Pancreas (tissue), 10 donors: ENCODE results near the gene TMEM233. TPM values are rescaled to one million over a fixed set of nuclear protein-coding genes. Genes with fewer than 3 reads are reported as not detected.

ENCODE experiments used
- ATAC-seq, 4 donors: fragments of 200-7000 bp; cut with Tn5 transposase; one replicate each; pipeline versions ENCODE4 v1.8.0 to v1.9.1; 2020; ENCODE audit warnings: mild to moderate bottlenecking in 4 of 4, moderate library complexity in 4 of 4
- DNase-seq, 6 donors: peaks; one replicate each; pipeline ENCODE4 v3.0.0-alpha.2; 2020
- FAIRE-seq: peaks from 2 replicates; lab custom pipeline; 2012; peaks lifted over from hg19 to GRCh38; lab: Jason Lieb, UNC
- H3K27ac ChIP-seq, 4 donors: fragments of 200-600 bp; sonication (generic); 1 replicate in 3 of 4; 2 replicates in 1 of 4; pipeline versions ENCODE4 v1.5.0 to v1.8.0; 2020
- H3K27me3 ChIP-seq, 4 donors: fragments of 200-600 bp; one replicate each; pipeline ENCODE4 v1.8.0; 2021
- H3K36me3 ChIP-seq, 3 donors: fragments of 200-600 bp; sonication (generic) in 1 of 3; one replicate each; pipeline versions ENCODE4 v1.5.0 to v1.8.0; 2020 to 2021
- H3K4me1 ChIP-seq, 3 donors: fragments of 200-600 bp; one replicate each; pipeline ENCODE4 v1.8.0; 2021
- H3K4me3 ChIP-seq, 4 donors: fragments of 200-600 bp; sonication (generic) in 2 of 4; one replicate each; pipeline versions ENCODE4 v1.5.0 to v1.8.0; 2020 to 2021
- H3K9me3 ChIP-seq, 4 donors: fragments of 200-600 bp; one replicate each; pipeline ENCODE4 v1.8.0; 2021
- WGBS, 2 donors: extraction: QIAGEN DNeasy Blood & Tissue Kit; methylation state at CpG; one replicate each; pipeline ENCODE4 v1.1.7; 2013; 5-methylcytosine and 5-hydroxymethylcytosine counted together
- intact Hi-C, 3 donors: fragments of 100-400 bp; cut with DNase I; formaldehyde crosslinking; loops; one replicate each; pipeline versions ENCODE4 v1.11.1 to v1.14.2; 2022
- polyA plus RNA-seq, 2 donors: library from polyadenylated mRNA; stranded (reverse); fragments of 200-250 nt; gene quantifications; one replicate each; pipeline ENCODE4 v1.2.3, GENCODE V29; 2013
- total RNA-seq, 6 donors: library from RNA; stranded (reverse); fragmentation: NEBNext Ultra II Directional in 4 of 6; extraction: Animal tissue kit (Norgen Biotek cat#: 25700) in 4 of 6; gene quantifications; one replicate each; pipeline versions ENCODE4 v1.2.1 to v1.2.4, GENCODE V29; 2021 to 2023
- TF ChIP-seq, protein P1 (sequence below), 4 donors: fragments of 200-600 bp; sonication (generic) in 3 of 4; IDR thresholded peaks; one replicate each; pipeline versions ENCODE4 v1.5.0 to v1.8.0; 2021; ENCODE audit warnings: antibody characterized with exemption in 4 of 4
- donor health status: healthy with polysubstance abuse.
- donor health status: DM: no; HTN: no; CAD: no; lungs with moderate emphysema.
- donor health status: DM: no; HTN: no; CAD: no.
- donor health status: control.
- donor health status: control.
- donor health status: Bipolar disorder and iron deficiency.
- donor health status: DM: yes; HTN: yes; CAD: no.
- donor health status: DM: no; HTN: no; CAD: no.
- donor health status: DM: no; HTN: no; CAD: no.
- donor health status: DM: yes; HTN: yes; CAD: no.

TMEM233 gene
- total and polyA plus RNA-seq, 8 donors: 0.05 to 0.52 (median 0.07) TPM; not detected in 2

DNA sequence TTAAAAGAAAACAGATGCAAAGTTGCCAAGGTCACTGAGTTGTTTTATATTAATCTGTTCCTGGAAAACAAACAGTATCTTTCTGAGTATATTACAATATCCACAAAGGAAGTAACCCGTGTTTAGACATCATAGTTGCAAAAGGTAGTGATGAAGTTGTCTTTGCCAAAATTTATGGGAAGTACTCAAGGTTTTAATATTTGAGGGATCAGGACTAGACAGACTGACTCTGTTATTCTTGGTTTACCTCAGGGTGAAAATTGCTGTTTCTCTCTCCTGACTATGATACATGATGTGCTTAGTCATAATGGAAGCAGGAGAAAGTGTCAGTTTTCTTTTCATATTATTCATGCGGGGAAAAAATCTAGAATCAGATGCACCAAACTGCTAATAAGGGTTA is 28.3 kb downstream of the TMEM233 start:
- Histone ChIP-seq H3K36me3 (no peaks in the 10 kb centered on the region), H3K9me3 (no peaks in the 10 kb centered on the region), H3K4me1 (no peaks in the 10 kb centered on the region), H3K4me3 (no peak overlapping the region), H3K27ac (no peak overlapping the region), H3K27me3 (no peaks in the 10 kb centered on the region)
- no peak for DNase-seq
- TF ChIP-seq, protein P1, sequence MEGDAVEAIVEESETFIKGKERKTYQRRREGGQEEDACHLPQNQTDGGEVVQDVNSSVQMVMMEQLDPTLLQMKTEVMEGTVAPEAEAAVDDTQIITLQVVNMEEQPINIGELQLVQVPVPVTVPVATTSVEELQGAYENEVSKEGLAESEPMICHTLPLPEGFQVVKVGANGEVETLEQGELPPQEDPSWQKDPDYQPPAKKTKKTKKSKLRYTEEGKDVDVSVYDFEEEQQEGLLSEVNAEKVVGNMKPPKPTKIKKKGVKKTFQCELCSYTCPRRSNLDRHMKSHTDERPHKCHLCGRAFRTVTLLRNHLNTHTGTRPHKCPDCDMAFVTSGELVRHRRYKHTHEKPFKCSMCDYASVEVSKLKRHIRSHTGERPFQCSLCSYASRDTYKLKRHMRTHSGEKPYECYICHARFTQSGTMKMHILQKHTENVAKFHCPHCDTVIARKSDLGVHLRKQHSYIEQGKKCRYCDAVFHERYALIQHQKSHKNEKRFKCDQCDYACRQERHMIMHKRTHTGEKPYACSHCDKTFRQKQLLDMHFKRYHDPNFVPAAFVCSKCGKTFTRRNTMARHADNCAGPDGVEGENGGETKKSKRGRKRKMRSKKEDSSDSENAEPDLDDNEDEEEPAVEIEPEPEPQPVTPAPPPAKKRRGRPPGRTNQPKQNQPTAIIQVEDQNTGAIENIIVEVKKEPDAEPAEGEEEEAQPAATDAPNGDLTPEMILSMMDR (IDR thresholded peaks at IDR 0.05): no peak
- intact Hi-C loops: no loop called here
- 19 to 26% methylated on average over 2 of the region's 2 CpGs for WGBS, 2 donors
- FAIRE-seq: no peak
- no peak for ATAC-seq

DNA sequence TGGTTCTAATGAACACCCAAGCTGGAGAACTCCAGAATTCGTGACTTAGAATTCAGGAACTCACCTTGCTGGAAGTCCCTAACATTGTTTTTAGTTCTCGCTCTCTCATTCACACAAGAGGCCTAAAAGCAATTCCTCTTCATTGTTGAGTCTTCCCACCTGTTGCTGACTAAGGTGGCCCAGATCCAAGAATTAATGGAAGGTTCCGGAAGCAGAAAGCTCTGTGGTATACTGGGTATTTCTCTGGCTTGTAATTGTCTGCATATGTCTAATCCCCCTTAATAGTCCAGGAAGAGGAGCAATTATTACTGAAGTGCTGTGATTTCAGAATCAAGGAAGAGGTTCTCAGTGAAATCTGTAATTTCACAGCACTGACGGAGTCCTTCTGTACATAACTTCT is 31.4 kb downstream of the TMEM233 start:
- H3K27me3 ChIP-seq: no peaks in the 10 kb centered on the region
- intact Hi-C loops: no loop called here
- no peak overlapping the region for H3K4me3 ChIP-seq
- H3K4me1 ChIP-seq: no peaks in the 10 kb centered on the region
- TF ChIP-seq, protein P1 (IDR thresholded peaks at IDR 0.05): no peak
- ATAC-seq (no peak), DNase-seq (no peak), FAIRE-seq (no peak)
- no peaks in the 10 kb centered on the region for H3K36me3 ChIP-seq
- H3K9me3 ChIP-seq: no peaks in the 10 kb centered on the region
- H3K27ac ChIP-seq: no peak overlapping the region
- 76 to 79% methylated on average over 4 of the region's 4 CpGs for WGBS, 2 donors

DNA sequence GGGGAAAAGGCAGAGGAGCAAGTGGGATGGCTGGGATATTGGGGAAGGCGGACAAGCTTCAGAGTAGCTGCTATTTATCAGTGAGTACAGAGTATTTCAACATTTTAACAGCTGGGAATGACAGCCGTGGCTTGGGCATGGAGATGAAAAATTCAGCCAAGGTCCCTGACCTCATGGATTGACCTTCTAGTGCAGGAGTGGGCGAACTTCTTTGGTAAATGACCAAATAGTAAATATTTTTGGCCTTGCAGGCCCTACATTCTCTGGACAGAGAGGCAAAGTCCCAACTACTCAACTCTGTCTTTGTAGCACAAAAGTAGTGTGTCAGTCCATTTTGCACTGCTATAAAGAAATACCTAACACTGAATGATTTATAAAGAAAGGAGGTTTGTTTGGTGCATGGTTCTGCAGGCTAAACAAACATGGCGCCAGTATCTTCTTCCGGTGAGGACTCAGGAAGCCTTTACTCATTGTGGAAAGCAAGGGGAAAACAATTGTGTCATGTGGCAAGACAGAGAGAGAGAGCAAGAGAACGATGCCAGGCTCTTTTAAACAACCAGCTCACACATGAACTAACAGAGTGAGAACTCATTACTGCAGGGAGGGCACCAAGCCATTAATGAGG is 33.6 kb downstream of the TMEM233 start:
- H3K4me3 ChIP-seq: no peak overlapping the region
- ATAC-seq (no peak), DNase-seq (no peak), FAIRE-seq (no peak)
- no peaks in the 10 kb centered on the region for H3K4me1 ChIP-seq
- H3K27ac ChIP-seq: no peak overlapping the region
- no peaks in the 10 kb centered on the region for H3K9me3 ChIP-seq
- H3K27me3 ChIP-seq: no peaks in the 10 kb centered on the region
- intact Hi-C loops: no loop called here
- no peaks in the 10 kb centered on the region for H3K36me3 ChIP-seq
- TF ChIP-seq, protein P1 (IDR thresholded peaks at IDR 0.05): no peak
- WGBS, 2 donors: 58 to 62% methylated on average over 6 of the region's 6 CpGs

DNA sequence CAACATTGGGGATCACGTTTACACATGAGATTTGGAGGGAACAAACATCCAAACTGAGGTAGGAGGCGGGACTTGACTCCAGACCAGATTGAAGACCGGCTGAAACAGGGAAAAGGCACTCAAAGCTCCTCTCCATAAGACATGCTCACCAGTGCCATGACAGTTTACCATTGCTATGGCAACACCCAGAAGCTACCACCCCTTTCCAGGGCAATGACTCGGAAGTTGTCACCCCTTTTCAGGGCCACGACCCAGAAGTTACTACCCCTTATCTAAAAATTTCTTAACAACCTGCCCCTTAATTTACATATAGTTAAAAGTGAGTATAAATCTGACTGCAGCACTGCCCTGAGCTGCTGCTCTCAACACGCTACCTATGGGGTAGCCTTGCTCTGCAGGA is 34.1 kb downstream of the TMEM233 start:
- WGBS, 2 donors: 77 to 81% methylated on average over 6 of the region's 6 CpGs
- DNase-seq: no peak
- TF ChIP-seq, protein P1 (IDR thresholded peaks at IDR 0.05): no peak
- intact Hi-C loops: no loop called here
- H3K27me3 ChIP-seq: no peaks in the 10 kb centered on the region
- no peak overlapping the region for H3K27ac ChIP-seq
- no peaks in the 10 kb centered on the region for H3K9me3 ChIP-seq
- no peak for FAIRE-seq
- no peaks in the 10 kb centered on the region for H3K36me3 ChIP-seq
- H3K4me3 ChIP-seq: no peak overlapping the region
- no peaks in the 10 kb centered on the region for H3K4me1 ChIP-seq
- no peak for ATAC-seq

DNA sequence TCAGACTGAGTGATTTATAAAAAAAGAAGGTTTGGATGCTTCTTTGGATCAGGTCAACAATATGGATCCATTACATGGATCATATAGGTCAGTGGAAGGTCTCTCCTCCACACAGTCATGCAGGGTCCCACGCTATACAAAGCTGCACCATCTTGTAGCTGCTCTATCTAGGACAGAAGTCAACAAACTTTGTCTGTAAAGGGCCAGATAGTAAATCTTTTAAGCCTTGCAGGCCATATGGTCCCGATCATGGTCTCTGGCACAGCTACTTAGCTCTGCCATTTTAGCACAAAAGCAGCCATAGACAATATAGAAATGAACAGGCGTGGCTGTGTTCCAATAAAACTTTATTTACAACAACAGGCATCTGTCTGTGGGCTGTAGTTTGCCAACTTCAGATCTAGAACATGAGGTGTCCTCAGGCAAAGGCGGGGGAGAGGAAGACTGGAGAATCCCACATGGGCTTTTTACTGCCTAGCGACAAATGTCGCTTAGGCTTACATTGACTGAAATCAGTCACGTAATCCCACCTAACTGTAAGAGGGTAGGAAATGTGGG is 36.7 kb downstream of the TMEM233 start:
- FAIRE-seq (no peak), ATAC-seq (no peak), DNase-seq (no peak)
- intact Hi-C loops: no loop called here
- TF ChIP-seq, protein P1 (IDR thresholded peaks at IDR 0.05): no peak
- Histone ChIP-seq H3K4me3 (no peak overlapping the region), H3K27ac (no peak overlapping the region), H3K36me3 (no peaks in the 10 kb centered on the region), H3K9me3 (no peaks in the 10 kb centered on the region), H3K27me3 (no peaks in the 10 kb centered on the region), H3K4me1 (no peaks in the 10 kb centered on the region)
- WGBS, 2 donors: 85 to 91% methylated on average over 7 of the region's 7 CpGs
